Cerebellar nuclear complex (tissue), 1 donor: Measurements from ENCODE around the gene HPRT1.

ENCODE experiments used
- DNase-seq, 2 experiments: peaks; one replicate each; lab custom pipeline; 2025; lab: John Stamatoyannopoulos, UW

HPRT1 gene

DNA sequence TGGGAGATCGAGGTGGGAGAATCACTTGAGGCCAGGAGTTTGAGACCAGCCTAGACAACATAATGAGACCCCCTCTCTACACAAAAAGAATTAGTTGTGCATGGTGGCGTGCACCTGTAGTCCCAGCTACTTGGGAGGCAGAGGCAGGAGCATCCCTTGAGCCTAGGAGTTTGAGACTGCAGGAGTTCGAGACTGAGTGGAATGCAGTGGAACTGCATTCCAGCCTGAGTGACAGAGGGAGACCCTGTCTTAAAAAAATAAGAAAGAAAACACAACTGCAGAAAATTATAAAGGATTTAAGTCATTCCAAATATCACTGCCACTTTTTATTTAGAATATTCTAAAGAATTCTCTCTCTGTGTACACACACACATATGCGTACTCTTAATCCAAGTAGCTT, 18.4 kb downstream of the HPRT1 start:
- DNase-seq = no peak

GRCh38 chrX:134480061-134480460, 20.1 kb downstream of the HPRT1 start:
- no peak for DNase-seq

- no peak for DNase-seq
These were observed 21.4 kb downstream of the HPRT1 start for GRCh38 chrX:134481339-134481738.

- DNase-seq = no peak
These were observed 22.4 kb downstream of the HPRT1 start for GRCh38 chrX:134482371-134482770.

DNA sequence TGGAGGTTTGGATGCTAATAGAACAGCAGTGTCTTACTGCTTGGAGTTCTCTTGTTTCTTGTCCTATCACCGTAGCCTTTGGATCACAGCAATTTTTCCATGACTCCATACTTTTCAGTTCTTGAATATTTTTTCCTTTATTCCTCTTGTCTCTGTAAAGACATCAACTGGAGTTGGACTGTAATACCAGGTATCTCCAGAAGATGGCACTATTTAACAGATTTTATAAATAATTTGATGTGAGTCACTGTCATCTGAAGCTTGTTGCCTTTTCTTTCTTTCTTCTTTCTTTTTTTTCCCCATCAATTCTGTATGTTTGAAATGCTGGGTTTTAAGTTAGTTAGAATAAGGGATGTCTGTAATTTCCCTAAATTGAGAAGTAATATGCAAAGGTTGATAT, 24.1 kb downstream of the HPRT1 start:
- no peak for DNase-seq

DNA sequence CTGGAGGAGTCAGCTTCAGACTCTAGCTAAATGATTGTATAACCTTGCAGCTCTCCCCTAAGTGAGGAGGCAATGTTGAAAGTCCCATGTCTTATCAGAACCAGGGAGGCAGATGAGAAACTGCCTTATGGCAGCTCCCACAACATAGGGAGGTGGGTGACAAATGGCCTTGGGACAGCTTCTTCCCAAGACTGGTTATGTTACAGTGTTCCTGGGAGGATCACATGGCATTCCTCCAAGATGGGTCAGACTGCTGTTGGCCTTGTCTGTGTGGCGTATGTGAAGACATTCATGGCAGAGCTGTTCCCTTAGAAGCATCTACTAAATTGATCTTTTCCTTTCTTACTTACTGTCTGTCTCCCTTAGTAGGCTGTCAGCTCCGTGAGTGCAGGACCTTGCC, 42.0 kb downstream of the HPRT1 start:
- DNase-seq = no peak

- no peak for DNase-seq
These were observed 42.7 kb downstream of the HPRT1 start for GRCh38 chrX:134502686-134503085.

- DNase-seq = no peak
These were observed 52.6 kb downstream of the HPRT1 start for GRCh38 chrX:134512566-134512965.

DNA sequence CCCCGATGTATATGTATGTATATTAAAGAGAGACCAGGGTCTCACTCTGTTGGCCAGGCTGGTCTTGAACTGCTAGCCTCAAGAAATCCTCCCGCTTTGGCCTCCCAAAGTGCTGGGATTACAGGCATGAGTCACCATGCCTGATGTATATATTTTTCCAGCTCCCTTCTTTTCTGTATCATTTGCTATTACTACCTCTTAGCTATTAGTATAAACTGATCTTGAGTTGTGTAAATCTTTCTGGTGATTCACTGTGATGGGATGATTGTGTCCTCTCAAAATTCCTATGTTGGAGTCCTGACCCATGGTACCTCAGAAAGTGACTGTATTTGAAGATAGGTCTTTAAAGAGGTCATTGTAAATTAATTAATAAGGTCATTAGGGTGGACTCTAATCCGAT, 53.1 kb downstream of the HPRT1 start:
- DNase-seq = no peak

GRCh38 chrX:134520860-134521390, 61.0 kb downstream of the HPRT1 start:
- no peak for DNase-seq

DNA sequence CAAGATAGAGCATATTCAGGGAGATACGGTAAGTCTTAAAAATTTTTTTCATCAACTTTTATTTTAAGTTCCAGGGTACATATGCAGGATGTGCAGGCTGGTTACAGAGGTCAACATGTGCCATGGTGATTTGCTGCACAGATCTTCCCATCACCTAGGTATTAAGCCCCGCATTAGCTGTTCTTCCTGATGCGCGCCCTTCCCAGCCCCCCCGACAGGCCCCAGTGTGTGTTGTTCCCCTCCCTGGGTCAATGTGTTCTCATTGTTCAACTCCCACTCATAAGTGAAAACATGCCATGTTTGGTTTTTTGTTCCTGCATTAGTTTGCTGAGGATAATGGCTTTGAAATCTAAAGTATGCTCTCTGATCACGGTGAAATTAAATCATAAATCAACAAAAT, 64.2 kb downstream of the HPRT1 start:
- no peak for DNase-seq

DNA sequence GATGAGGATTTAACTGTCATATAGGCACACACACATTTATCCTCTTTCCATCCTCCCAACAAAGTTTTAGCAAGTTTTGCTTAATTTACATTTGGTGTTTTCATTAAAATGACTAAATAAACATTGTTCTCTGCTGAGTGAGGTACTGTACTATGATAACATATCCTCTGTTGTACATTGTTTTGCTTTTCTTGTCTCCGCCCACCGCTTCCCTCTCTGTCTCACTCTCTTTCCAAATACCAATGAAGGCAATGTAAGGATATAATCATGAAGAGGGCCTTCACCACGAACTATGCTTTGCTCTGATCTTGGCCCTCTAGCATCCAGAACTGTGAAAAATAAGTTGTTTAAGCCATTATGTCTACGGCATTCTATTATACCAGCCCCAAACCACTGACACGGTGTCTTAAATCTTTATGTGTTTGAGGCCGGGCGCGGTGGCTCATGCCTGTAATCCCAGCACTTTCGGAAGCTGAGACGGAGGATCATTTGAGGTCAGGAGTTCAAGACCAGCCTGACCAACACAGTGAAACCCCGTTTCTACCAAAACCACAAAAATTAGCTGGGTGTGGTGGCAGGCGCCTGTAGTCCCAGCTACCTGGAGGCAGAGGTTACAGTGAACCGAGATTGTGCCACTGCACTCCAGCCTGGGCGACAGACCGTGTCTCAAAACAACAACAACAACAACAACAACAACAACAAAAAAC, 65.3 kb downstream of the HPRT1 start:
- no peak for DNase-seq

- DNase-seq = no peak
These were observed 66.4 kb downstream of the HPRT1 start for GRCh38 chrX:134526399-134526798.

GRCh38 chrX:134528960-134529359, 69.0 kb downstream of the HPRT1 start:
- no peak for DNase-seq

GRCh38 chrX:134529481-134529880, 69.5 kb downstream of the HPRT1 start:
- no peak for DNase-seq

DNA sequence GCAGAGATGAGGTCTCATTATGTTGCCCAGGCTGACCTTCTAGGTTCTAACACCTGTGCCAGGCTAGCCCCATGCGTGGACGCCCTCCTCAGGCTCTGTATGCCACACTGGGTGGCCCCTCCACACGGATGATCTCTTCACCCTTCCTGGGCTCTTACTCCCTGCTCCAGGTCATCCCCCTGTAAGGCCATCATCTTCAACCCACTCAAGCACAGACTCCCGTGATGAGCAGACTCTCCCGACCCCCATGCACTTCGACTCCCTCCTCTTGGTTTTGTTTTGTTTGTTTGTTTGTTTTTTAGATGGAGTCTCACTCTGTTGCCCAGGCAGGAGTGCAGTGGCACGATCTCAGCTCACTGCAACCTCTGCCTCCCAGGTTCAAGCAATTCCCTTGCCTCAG, 70.9 kb downstream of the HPRT1 start:
- DNase-seq = no peak

- DNase-seq = no peak
These were observed 73.4 kb downstream of the HPRT1 start for GRCh38 chrX:134533352-134533751.

DNA sequence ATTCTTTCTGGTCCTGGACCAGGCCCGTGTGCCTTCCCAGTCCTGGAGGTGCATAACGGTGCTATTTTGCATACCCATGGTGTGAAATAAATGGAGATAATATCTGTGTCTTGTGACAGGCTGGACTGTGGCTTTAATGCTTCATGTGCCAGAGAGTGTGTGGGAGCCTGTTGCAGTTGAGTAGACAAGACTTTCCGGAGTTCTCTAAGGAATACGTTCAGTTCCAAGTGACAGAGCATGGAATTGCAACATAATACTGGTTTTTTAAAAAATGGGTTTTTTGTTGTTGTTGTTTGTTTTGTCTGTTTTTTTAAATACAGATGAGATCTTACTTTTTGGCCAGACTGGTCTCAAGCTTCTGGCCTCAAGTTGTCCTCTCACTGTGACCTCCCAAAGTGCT, 74.0 kb downstream of the HPRT1 start:
- no peak for DNase-seq

DNA sequence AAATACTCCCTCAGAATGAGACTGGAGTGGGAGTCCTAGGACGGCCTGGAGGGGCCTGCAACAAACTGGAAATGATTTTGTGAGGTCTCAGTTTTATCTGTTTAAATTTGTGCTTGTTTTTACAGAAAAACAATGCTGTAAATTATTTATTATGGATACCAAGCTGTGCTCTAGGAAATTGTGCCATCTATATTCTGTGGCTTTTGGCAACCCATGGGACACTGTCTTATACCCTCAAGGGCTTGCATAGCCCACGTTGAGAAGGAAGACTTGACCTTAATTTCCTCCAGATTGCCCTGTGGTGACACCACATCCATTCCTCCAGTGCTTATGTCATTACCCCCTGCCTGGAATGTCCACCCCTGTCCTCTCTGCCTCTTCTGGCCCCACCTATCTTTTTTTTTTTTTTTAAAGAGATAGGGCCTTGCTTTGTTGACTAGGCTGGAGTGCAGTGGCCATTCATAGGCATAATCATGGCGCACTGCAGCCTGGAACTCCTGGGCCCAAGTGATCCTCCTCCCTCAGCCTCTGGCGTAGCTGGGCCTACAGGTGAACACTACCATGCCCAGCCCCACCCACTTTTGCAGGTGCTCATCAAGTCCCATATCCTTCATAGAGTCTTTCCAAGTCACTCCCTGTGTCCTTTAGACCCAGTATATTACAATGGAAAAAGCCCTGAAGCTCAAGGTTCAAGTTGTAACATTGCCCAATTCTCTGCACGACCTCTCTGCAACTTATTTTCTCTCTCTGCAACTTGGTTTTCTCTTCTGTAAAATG, 77.4 kb downstream of the HPRT1 start:
- DNase-seq = no peak

- DNase-seq = no peak
These were observed 78.4 kb downstream of the HPRT1 start for GRCh38 chrX:134538316-134538715.

DNA sequence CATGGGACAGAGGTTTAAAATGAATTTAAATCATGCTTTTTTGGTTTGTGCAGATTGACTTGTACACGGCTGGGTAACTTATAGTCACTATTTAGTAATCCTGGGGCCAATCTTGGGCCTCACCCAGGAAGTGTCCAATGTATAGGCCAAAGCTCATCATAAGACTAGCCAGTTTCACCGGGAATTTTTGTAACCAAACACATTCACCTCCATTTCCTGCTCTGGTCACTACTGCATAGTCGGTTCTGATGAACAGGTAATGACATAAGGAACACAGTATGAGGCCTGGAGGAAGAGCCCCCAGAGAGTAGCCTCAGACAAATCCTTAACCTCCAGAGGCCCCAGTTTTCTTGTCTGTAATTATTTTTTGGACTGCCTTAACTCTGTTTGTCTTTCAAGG, 81.9 kb downstream of the HPRT1 start:
- DNase-seq = no peak

DNA sequence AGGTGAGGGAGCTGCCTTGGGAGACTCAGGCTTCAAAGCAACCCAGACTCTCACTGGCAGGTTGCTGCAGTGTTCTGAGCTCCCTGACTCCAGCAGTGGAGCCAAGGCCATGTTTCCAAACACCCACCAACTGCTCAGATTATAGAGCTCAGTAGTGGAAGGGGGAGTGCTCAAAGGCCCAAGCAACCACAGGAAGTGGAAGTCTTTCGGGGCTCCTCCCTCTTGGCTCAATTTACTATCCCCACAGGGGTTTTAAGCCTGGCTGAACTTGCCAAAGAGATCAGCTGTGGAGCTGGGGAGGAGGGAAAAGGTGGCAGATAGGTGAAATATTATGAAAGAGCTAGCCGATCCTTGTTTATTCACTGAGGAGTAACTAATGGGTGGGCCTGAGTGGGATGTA, 82.5 kb downstream of the HPRT1 start:
- DNase-seq = no peak

GRCh38 chrX:134543288-134543687, 83.3 kb downstream of the HPRT1 start:
- DNase-seq = no peak

DNA sequence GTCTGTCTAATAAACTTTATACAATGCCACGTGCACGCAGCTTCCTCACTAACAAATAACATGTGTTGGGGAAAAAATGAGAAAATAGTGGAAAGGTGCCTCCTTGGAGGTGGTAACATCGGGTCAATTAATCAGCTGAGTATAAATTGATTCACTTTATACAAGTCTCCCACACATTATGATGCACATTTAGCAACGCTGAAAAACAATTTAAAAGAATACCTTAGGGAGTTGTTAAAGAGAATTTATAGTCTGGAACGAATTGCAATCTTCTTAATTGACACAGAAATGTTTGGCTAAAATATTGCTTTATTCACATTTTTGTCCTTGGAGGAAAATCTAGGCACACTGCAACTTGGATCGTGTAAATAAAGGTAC, 84.2 kb downstream of the HPRT1 start:
- no peak for DNase-seq
